Measurements from ENCODE around the gene VWA7. TPM values are rescaled to one million over a fixed set of nuclear protein-coding genes. Genes with fewer than 3 reads are reported as not detected.
"Not testable (repeated sequence)": the region's sequence is repeated elsewhere in the genome, so short reads cannot be mapped to it uniquely, and the experiment has no call there.

The VWA7 gene
- total RNA-seq, 4 donors from 2014 or later = 0.49 to 4.8 (median 1.4) TPM

- intact Hi-C loops (cut with DNase I; ENCODE audit: low total_unique reads) = no loop called here
- WGBS, 2 donors = 1% methylated on average over 13 of the region's 13 CpGs
- H3K4me3 ChIP-seq (ENCODE audit: low read depth, poor library complexity, severe bottlenecking) = peak overlapping the region; percentile 34
- TF ChIP-seq CTCF (IDR thresholded peaks at IDR 0.05) (no peak), POLR2A (IDR thresholded peaks at IDR 0.05) (peak in 1 of 2 donors; percentile 50)
- peak; percentile 98 to 99 for DNase-seq (ENCODE audit: low spot score in 2 of 2)
Observed at GRCh38 chr6:31814677-31815024, 37.5 kb upstream of the VWA7 start.

- H3K4me3 ChIP-seq (ENCODE audit: low read depth, poor library complexity, severe bottlenecking) = no peak overlapping the region
- DNase-seq (ENCODE audit: low spot score in 2 of 2) = no peak
- TF ChIP-seq CTCF (IDR thresholded peaks at IDR 0.05) (no peak), POLR2A (IDR thresholded peaks at IDR 0.05) (no peak)
- intact Hi-C loops (cut with DNase I; ENCODE audit: low total_unique reads) = no loop called here
- 86 to 90% methylated on average over 7 of the region's 7 CpGs for WGBS, 2 donors
Observed at GRCh38 chr6:31813465-31813849, 36.3 kb upstream of the VWA7 start.

GRCh38 chr6:31811645-31812044, 34.5 kb upstream of the VWA7 start:
- TF ChIP-seq CTCF (IDR thresholded peaks at IDR 0.05) (no peak), POLR2A (IDR thresholded peaks at IDR 0.05) (no peak)
- DNase-seq (ENCODE audit: low spot score in 2 of 2) = no peak
- no peak overlapping the region for H3K4me3 ChIP-seq (ENCODE audit: low read depth, poor library complexity, severe bottlenecking)
- 90 to 91% methylated on average over 12 of the region's 12 CpGs for WGBS, 2 donors
- intact Hi-C loops (cut with DNase I; ENCODE audit: low total_unique reads) = no loop called here

GRCh38 chr6:31808599-31808998, 31.5 kb upstream of the VWA7 start:
- intact Hi-C loops (cut with DNase I; ENCODE audit: low total_unique reads); DNase-seq (ENCODE audit: low spot score in 2 of 2); H3K4me3 ChIP-seq (ENCODE audit: low read depth, poor library complexity, severe bottlenecking): not testable (repeated sequence)
- 90 to 93% methylated on average over 10 of the region's 10 CpGs for WGBS, 2 donors

- peak within 1 kb of the TSS; percentile 60 for H3K4me3 ChIP-seq (ENCODE audit: low read depth, poor library complexity, severe bottlenecking)
- WGBS, 2 donors = 0% methylated on average over 35 to 51 of the region's 51 CpGs
- TF ChIP-seq CTCF (IDR thresholded peaks at IDR 0.05) = peak in 1 of 3 donors; percentile 39
- TF ChIP-seq POLR2A (IDR thresholded peaks at IDR 0.05) = peak in 1 of 2 donors; percentile 30
- DNase-seq (ENCODE audit: low spot score in 2 of 2) = peak; percentile 97 to 99
- intact Hi-C loops (cut with DNase I; ENCODE audit: low total_unique reads) = no loop called here
Observed at GRCh38 chr6:31806470-31807272, 29.5 kb upstream of the VWA7 start, which contains the start of gene LSM2. LSM2 (minus strand) TSS chr6:31806966; CDS start chr6:31806757, 209 bp downstream.

GRCh38 chr6:31805939-31806469, 28.9 kb upstream of the VWA7 start:
- 9 to 11% methylated on average over 7 of the region's 7 CpGs for whole genome bisulfite sequencing, 2 donors
- intact Hi-C loops (cut with DNase I; ENCODE audit: low total_unique reads) = no loop called here
- TF ChIP-seq CTCF (IDR thresholded peaks at IDR 0.05) (no peak), POLR2A (IDR thresholded peaks at IDR 0.05) (no peak)
- peak overlapping the region; percentile 60 for H3K4me3 ChIP-seq (ENCODE audit: low read depth, poor library complexity, severe bottlenecking)
- DNase-seq (ENCODE audit: low spot score in 2 of 2) = no peak

- 91 to 92% methylated on average over 8 of the region's 8 CpGs for WGBS, 2 donors
- intact Hi-C loops (cut with DNase I; ENCODE audit: low total_unique reads); DNase-seq (ENCODE audit: low spot score in 2 of 2); H3K4me3 ChIP-seq (ENCODE audit: low read depth, poor library complexity, severe bottlenecking): not testable (repeated sequence)
Observed at GRCh38 chr6:31801031-31801927, 24.2 kb upstream of the VWA7 start.
